IPS-18a (cell line): Measurements from ENCODE around the gene SIGLEC9.

Source experiments
- H3K27ac ChIP-seq: one replicate; pipeline ENCODE4 v1.5.1; 2013; ENCODE audit warnings: low read length
- H3K27me3 ChIP-seq: one replicate; pipeline ENCODE4 v1.6.1; 2013; ENCODE audit warnings: mild to moderate bottlenecking, low read length; ENCODE audit not compliant: control insufficient read depth, insufficient read depth
- H3K36me3 ChIP-seq: one replicate; pipeline ENCODE4 v1.6.1; 2013; ENCODE audit warnings: low read depth, low read length; ENCODE audit not compliant: control insufficient read depth
- H3K4me1 ChIP-seq: one replicate; pipeline ENCODE4 v1.6.1; 2013; ENCODE audit warnings: low read depth, low read length; ENCODE audit not compliant: control insufficient read depth
- H3K4me3 ChIP-seq: one replicate; pipeline ENCODE4 v1.5.1; 2013; ENCODE audit warnings: low read length
- H3K9ac ChIP-seq: one replicate; pipeline ENCODE4 v1.6.1; 2013; ENCODE audit warnings: mild to moderate bottlenecking, low read length, moderate library complexity
- H3K9me3 ChIP-seq: one replicate; pipeline ENCODE4 v1.6.1; 2013; ENCODE audit warnings: low read depth, low read length; ENCODE audit not compliant: control insufficient read depth

The SIGLEC9 gene

GRCh38 chr19:51097796-51098195, 26.9 kb upstream of the SIGLEC9 start:
- no peaks in the 10 kb centered on the region for H3K9me3 ChIP-seq
- H3K27me3 ChIP-seq = no peaks in the 10 kb centered on the region
- no peak overlapping the region for H3K4me3 ChIP-seq
- H3K9ac ChIP-seq = no peak overlapping the region
- H3K27ac ChIP-seq = no peak overlapping the region
- peaks cover 5% of the 10 kb centered on the region for H3K36me3 ChIP-seq
- H3K4me1 ChIP-seq = peaks cover 3% of the 10 kb centered on the region

GRCh38 chr19:51098365-51099046, 26.2 kb upstream of the SIGLEC9 start:
- Histone ChIP-seq H3K27ac (no peak overlapping the region), H3K9me3 (no peaks in the 10 kb centered on the region), H3K9ac (no peak overlapping the region), H3K4me3 (no peak overlapping the region), H3K27me3 (no peaks in the 10 kb centered on the region), H3K4me1 (peaks cover 3% of the 10 kb centered on the region), H3K36me3 (peaks cover 8% of the 10 kb centered on the region)

- Histone ChIP-seq H3K27ac (no peak overlapping the region), H3K36me3 (peaks cover 8% of the 10 kb centered on the region), H3K9me3 (no peaks in the 10 kb centered on the region), H3K4me1 (peaks cover 3% of the 10 kb centered on the region), H3K9ac (no peak overlapping the region), H3K4me3 (no peak overlapping the region), H3K27me3 (no peaks in the 10 kb centered on the region)
These were observed 25.7 kb upstream of the SIGLEC9 start for GRCh38 chr19:51099047-51099382.

GRCh38 chr19:51100601-51101000, 24.1 kb upstream of the SIGLEC9 start:
- H3K9me3 ChIP-seq = no peaks in the 10 kb centered on the region
- H3K27ac ChIP-seq = no peak overlapping the region
- peaks cover 8% of the 10 kb centered on the region for H3K36me3 ChIP-seq
- no peak overlapping the region for H3K9ac ChIP-seq
- H3K4me1 ChIP-seq = no peaks in the 10 kb centered on the region
- no peak overlapping the region for H3K4me3 ChIP-seq
- no peaks in the 10 kb centered on the region for H3K27me3 ChIP-seq

- Histone ChIP-seq H3K4me3 (no peak overlapping the region), H3K27me3 (no peaks in the 10 kb centered on the region), H3K9ac (no peak overlapping the region), H3K27ac (no peak overlapping the region), H3K4me1 (no peaks in the 10 kb centered on the region), H3K36me3 (peaks cover 8% of the 10 kb centered on the region), H3K9me3 (no peaks in the 10 kb centered on the region)
These were observed 23.4 kb upstream of the SIGLEC9 start for GRCh38 chr19:51101171-51101865.

- H3K4me3 ChIP-seq = no peak overlapping the region
- no peak overlapping the region for H3K27ac ChIP-seq
- H3K36me3 ChIP-seq = peaks cover 8% of the 10 kb centered on the region
- peaks cover 4% of the 10 kb centered on the region for H3K4me1 ChIP-seq
- H3K9ac ChIP-seq = no peak overlapping the region
- H3K9me3 ChIP-seq = no peaks in the 10 kb centered on the region
- no peaks in the 10 kb centered on the region for H3K27me3 ChIP-seq
These were observed 21.7 kb upstream of the SIGLEC9 start for GRCh38 chr19:51102991-51103390.

GRCh38 chr19:51103926-51104341, 20.8 kb upstream of the SIGLEC9 start:
- no peak overlapping the region for H3K9ac ChIP-seq
- no peaks in the 10 kb centered on the region for H3K27me3 ChIP-seq
- no peak overlapping the region for H3K27ac ChIP-seq
- H3K4me3 ChIP-seq = no peak overlapping the region
- no peaks in the 10 kb centered on the region for H3K9me3 ChIP-seq
- peaks cover 8% of the 10 kb centered on the region for H3K36me3 ChIP-seq
- peaks cover 4% of the 10 kb centered on the region for H3K4me1 ChIP-seq

GRCh38 chr19:51107406-51108065, 17.2 kb upstream of the SIGLEC9 start:
- Histone ChIP-seq H3K9me3 (no peaks in the 10 kb centered on the region), H3K27ac (no peak overlapping the region), H3K4me1 (peaks cover 4% of the 10 kb centered on the region), H3K36me3 (peaks cover 6% of the 10 kb centered on the region), H3K27me3 (peaks cover 21% of the 10 kb centered on the region), H3K9ac (peak overlapping the region; percentile 65), H3K4me3 (peak overlapping the region; percentile 91)

- Histone ChIP-seq H3K36me3 (no peaks in the 10 kb centered on the region), H3K27ac (no peak within 1 kb of the TSS), H3K4me1 (peaks cover 4% of the 10 kb centered on the region), H3K9me3 (no peaks in the 10 kb centered on the region), H3K4me3 (peak within 1 kb of the TSS; percentile 91), H3K27me3 (peaks cover 25% of the 10 kb centered on the region), H3K9ac (peak within 1 kb of the TSS; percentile 65)
These were observed 16.5 kb upstream of the SIGLEC9 start, which contains the start of gene CTU1 for GRCh38 chr19:51108066-51108804. Gene CTU1, minus strand, starts transcription at chr19:51108409. Its CDS starts 3,840 bp downstream, at chr19:51104569.

GRCh38 chr19:51108805-51109146, 15.9 kb upstream of the SIGLEC9 start:
- H3K4me1 ChIP-seq = peaks cover 4% of the 10 kb centered on the region
- no peaks in the 10 kb centered on the region for H3K9me3 ChIP-seq
- no peak overlapping the region for H3K27ac ChIP-seq
- peaks cover 25% of the 10 kb centered on the region for H3K27me3 ChIP-seq
- H3K9ac ChIP-seq = no peak overlapping the region
- peak overlapping the region; percentile 91 for H3K4me3 ChIP-seq
- H3K36me3 ChIP-seq = no peaks in the 10 kb centered on the region

- H3K36me3 ChIP-seq = no peaks in the 10 kb centered on the region
- peaks cover 25% of the 10 kb centered on the region for H3K27me3 ChIP-seq
- peaks cover 4% of the 10 kb centered on the region for H3K4me1 ChIP-seq
- no peak overlapping the region for H3K9ac ChIP-seq
- no peak overlapping the region for H3K27ac ChIP-seq
- no peaks in the 10 kb centered on the region for H3K9me3 ChIP-seq
- no peak overlapping the region for H3K4me3 ChIP-seq
These were observed 14.1 kb upstream of the SIGLEC9 start for GRCh38 chr19:51110666-51110971.
